Activated T-helper 1 cell treated with Interleukin-2 at 50 U/mL for 16 hours (primary cell): ENCODE measurements around the gene NUP42.
"Not testable (repeated sequence)": the region's sequence is repeated elsewhere in the genome, so short reads cannot be mapped to it uniquely, and the experiment has no call there.

Experiments
- DNase-seq: peaks from one replicate; pipeline ENCODE4 v3.0.0-alpha.2; 2020; ENCODE audit warnings: low read depth

NUP42 gene

DNA sequence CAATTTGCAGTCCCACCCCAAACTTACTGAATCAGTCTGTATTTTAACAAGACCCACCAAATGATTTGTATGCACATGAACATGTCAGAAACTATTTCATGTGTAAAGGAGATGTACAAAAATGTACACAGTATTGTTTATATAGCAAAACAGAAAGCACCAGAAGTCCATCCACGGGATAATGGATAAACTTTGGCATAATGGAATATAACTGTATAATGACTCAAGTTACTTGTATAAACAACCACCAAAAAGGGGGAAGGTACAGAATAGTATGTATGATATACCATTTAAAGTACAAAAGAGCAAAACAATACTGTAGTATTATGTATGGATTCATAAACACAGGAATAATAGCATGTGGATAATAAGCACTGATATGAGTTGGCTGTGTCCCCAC, 22.4 kb downstream of the NUP42 start:
- DNase-seq, result no peak

GRCh38 chr7:23205577-23205908, 23.7 kb downstream of the NUP42 start:
- DNase-seq, result no peak

- no peak for DNase-seq
These were observed 24.3 kb downstream of the NUP42 start for GRCh38 chr7:23205909-23206767.

DNA sequence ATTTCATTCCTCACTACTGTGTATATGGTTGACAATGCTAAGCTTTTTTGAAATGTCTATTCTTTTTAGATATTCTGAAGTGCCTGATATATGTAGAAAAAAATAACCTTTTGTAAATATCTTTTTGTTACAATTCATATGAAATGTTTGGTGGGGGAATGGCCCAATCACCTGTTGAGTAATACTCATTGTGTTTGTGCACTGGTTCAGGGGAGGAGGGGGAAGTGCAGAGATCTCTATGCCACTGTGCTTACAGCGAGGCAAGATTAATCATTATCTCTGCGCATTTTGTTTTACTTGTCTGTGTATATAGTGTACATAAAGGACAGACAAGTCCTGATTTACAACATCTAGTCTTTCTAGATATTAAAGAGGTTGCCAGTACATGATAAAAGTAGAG, 25.2 kb downstream of the NUP42 start:
- no peak for DNase-seq

- DNase-seq, result no peak
These were observed 26.0 kb downstream of the NUP42 start for GRCh38 chr7:23207884-23208283.

GRCh38 chr7:23208316-23208715, 26.5 kb downstream of the NUP42 start:
- DNase-seq, result no peak

- no peak for DNase-seq
These were observed 28.7 kb downstream of the NUP42 start for GRCh38 chr7:23210506-23210905.

- no peak for DNase-seq
These were observed 29.7 kb downstream of the NUP42 start for GRCh38 chr7:23211589-23211988.

- no peak for DNase-seq
These were observed 30.5 kb downstream of the NUP42 start for GRCh38 chr7:23212395-23212794.

DNA sequence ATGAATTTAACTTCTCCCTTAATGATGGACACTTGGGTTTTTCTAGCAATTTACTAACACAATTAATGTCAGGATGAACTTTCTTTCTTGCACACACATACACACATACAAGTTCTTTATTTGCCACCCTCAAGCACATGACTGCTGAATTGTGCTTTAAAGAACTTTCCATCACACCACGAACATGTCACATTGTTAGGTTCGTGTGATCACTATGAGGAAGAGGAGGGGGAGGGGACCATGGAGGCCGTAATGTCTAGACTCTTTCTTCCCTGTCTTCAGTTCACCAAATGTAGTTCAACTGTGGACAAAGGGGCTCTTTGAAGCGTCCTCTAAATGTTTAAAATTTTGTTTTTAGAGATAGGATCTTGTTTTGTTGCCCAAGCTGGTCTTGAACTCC, 31.0 kb downstream of the NUP42 start:
- DNase-seq, result no peak

DNA sequence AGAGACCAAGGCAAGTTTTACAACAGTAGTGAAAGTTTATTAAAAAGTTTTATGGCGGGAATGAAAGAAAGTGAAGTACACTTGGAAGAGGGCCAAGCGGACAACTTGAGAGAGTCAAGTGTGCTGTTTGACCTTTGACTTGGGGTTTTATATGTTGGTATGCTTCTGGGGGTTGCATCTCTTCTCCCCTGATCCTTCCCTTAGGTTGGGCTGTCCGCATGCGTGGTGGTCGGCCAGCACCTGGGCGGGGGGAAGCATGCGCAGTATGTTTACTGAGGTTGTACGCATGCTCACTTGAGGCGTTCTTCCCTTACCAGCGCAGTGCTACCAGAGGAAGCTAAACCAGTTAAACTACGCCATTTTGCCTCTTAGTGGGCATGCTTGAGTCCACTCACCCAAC, 31.9 kb downstream of the NUP42 start:
- DNase-seq, result no peak

DNA sequence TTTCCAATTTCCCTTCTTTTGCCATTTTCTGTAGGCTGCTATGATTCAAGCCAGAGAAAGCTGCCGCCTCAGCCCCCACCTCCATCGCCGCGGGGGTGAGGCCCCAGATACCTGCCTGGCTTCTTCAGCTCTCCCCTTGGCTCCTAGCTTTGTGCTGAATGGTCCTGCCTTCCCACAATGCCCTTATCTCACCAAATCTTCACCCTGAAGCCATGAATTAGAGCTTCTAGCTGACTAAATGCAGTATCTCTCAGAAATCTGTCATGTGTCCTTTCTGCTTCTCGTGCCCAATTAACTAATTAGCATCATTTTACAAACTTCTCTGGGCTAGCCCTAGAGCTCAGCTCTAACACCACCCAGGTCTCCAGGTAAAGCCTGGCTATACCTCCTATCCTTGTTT, 32.6 kb downstream of the NUP42 start:
- no peak for DNase-seq

GRCh38 chr7:23214938-23215337, 33.1 kb downstream of the NUP42 start:
- DNase-seq, result no peak

- no peak for DNase-seq
These were observed 34.2 kb downstream of the NUP42 start for GRCh38 chr7:23216021-23216420.

DNA sequence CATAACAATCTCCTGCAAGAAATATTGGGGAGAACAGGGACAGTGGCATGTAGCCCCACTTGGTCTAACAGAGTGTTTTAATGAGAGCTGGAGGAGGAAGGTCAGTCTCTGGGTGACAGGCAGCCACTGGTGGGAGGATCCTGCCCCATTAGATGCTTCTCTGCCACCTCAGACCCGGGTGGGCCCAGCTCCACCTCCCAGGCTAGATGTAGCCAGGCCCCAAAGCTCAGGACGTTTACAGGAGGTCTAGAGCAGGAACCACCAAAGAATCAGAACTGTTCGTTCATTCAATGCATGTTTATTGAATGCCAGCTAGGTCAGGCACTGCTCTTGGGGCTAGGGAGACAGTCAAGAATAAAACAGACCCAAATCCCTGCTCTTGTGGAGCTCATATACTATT, 36.3 kb downstream of the NUP42 start:
- DNase-seq, result no peak

- no peak for DNase-seq
These were observed 39.0 kb downstream of the NUP42 start for GRCh38 chr7:23220690-23221305.

- DNase-seq, result no peak
These were observed 40.7 kb downstream of the NUP42 start for GRCh38 chr7:23222439-23223030.

DNA sequence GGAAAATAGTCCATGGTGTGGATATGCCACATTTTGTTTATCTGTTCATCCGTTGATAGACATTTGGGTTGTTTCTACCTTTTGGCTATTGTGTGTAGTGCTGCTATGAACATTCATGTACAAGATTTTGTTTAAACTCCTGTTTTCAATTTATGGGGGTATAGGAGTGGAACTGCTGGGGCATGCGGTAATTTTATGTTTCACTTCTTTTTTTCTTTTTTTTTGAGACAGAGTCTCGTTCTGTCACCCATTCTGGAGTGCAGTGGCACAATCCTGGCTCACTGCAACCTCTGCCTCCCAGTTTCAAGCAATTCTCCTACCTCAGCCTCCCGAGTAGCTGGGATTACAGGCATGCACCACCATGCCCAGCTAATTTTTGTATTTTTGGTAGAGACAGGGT, 42.5 kb downstream of the NUP42 start:
- not testable (repeated sequence) for DNase-seq

- DNase-seq, result no peak
These were observed 45.1 kb downstream of the NUP42 start for GRCh38 chr7:23226844-23227450.

- DNase-seq, result no peak
These were observed 46.6 kb downstream of the NUP42 start for GRCh38 chr7:23228412-23228811.

DNA sequence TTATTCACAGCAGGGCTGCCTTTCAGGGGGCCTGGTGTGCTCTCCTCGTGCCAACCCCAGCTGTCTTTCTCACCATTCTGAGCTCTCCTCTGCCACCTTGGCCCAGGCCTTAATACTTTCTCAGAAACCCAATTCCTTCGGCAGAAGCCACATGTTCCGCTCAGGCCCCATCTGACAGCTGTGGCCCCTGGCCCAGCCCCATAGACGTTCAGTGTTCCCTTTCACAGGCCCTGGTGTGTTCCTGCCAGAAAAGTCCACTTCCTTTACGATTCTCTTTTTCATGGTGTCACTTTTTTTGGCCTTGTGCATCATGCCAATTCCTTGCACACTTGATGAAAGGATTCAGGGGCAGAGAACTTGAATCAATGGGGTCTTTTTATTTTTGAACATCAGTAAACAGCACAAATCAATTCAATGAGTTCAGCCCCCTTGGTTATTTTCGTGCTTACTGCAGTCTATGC, 48.8 kb downstream of the NUP42 start:
- DNase-seq, result no peak

DNA sequence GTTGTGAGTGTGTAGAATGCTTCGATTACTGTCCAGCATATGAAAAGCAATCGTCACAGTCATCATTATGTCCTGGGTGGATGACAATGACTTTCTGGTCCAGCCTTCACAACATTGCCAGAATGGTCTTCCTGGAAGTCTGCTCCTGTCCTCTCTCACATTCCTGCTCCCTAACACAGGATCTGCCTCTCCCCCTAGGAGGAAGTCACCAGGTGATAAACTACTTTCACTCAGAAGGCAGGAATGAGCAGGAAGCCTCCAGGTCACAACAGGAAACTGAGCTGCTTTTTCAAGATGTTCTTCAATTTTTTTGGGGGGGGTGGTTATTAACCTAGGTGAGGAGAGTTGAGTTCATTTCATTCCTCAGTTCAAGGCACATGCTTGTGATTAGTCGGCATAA, 51.1 kb downstream of the NUP42 start:
- no peak for DNase-seq
